ENCODE measurements around the gene CHD5.

Gene CHD5

GRCh38 chr1:6101826-6102531 is 78.1 kb downstream of the CHD5 start:
- in situ Hi-C loops (cut with MboI; ENCODE audit: low sequenced_read_pairs), result no loop called here

- in situ Hi-C loops (cut with MboI; ENCODE audit: low sequenced_read_pairs), result no loop called here
Measured at GRCh38 chr1:6100861-6101783, 79.0 kb downstream of the CHD5 start.

- in situ Hi-C loops (cut with MboI; ENCODE audit: low sequenced_read_pairs), result no loop called here
Measured at GRCh38 chr1:6099787-6100765, 80.0 kb downstream of the CHD5 start.

GRCh38 chr1:6099297-6099696 is 80.8 kb downstream of the CHD5 start:
- in situ Hi-C loops (cut with MboI; ENCODE audit: low sequenced_read_pairs), result no loop called here

DNA sequence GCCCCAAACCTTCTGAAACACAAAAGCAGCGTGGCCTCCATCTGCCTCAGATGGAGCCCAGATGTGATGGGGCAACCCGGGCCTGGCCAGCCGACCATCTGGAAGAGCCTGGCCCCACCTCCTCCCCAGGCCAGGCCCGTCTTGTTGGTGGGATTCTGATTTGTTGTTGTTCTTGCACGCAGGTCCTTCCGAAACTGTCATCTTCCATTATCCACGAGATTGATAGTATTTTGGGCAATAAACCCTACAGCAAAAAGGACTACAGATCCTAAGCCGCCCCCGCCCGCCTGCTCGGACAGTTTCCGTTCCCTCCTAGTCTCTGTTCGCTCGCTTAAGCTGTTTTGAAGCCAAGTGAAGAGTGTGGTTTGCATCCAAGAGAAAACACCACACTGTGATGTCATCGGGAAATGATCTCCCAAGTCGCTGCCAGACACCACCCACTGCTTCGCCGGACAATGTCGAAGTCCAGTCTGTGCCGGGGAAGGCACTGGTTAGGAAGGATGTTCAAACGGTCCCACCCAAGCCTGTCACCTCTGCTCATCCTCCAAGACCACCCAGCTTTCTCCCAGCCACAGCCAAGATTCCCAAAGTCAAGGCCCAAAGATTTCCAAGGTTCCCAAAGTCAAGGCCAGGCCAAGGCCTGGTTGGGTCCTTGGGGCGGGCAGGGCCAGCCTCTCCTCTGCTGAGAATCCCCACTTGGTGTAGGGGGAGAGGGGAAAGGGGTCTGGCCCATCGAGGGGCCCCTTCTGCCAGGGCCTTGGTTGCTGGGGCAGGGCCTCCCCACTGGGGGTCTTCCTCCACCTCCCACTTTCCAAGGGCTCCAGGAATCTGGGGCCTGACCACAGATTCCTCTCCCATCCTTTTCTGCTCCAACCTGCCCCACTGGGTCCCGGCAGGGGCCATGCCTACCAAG is 81.6 kb downstream of the CHD5 start:
- in situ Hi-C loops (cut with MboI; ENCODE audit: low sequenced_read_pairs), result no loop called here

DNA sequence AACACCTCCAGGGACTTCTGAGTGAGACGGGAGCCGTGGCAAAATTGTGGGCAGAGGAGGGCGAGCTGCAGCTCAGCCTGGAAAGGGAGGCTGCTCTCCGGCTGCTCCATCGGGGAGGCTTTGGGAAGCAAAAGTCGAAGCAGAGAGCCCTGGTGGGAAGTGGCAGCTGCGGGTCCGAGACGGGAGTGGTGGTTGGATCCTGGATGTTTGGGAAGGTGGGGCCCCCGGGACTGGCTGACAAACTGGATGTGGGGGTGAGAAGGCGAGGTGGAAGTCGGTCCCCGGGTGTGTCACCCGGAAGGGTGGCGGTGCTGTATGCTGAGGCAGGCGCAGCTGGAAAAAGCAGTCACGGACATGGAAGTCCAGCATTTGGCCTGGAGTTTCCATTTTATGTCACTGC is 82.3 kb downstream of the CHD5 start:
- in situ Hi-C loops (cut with MboI; ENCODE audit: low sequenced_read_pairs), result no loop called here

- in situ Hi-C loops (cut with MboI; ENCODE audit: low sequenced_read_pairs), result no loop called here
Measured at GRCh38 chr1:6097117-6097595, 83.0 kb downstream of the CHD5 start.

- in situ Hi-C loops (cut with MboI; ENCODE audit: low sequenced_read_pairs), result no loop called here
Measured at GRCh38 chr1:6096243-6097116, 83.6 kb downstream of the CHD5 start.

GRCh38 chr1:6095511-6096242 is 84.4 kb downstream of the CHD5 start:
- in situ Hi-C loops (cut with MboI; ENCODE audit: low sequenced_read_pairs), result no loop called here

GRCh38 chr1:6094801-6095505 is 85.2 kb downstream of the CHD5 start:
- in situ Hi-C loops (cut with MboI; ENCODE audit: low sequenced_read_pairs), result no loop called here

GRCh38 chr1:6094246-6094645 is 85.9 kb downstream of the CHD5 start:
- in situ Hi-C loops (cut with MboI; ENCODE audit: low sequenced_read_pairs), result no loop called here

DNA sequence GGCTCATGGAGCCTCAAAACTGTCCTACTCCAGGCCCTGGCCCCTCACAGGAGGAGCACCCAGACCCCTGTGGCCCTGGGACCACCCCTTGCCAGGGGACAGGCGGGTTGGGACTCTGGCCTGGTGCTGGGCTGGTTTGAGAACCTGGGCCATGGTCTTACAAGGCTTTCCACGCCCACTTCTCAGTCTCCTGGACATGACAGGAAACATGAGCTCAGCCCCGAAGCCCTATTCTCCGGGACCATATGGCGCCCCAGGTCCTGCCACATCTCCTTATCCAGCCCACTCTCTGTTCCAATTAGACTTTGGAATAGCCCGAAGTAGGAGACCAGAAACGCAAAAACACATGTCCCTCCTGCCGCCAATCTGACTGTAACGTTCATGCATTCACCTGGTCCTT is 86.5 kb downstream of the CHD5 start:
- in situ Hi-C loops (cut with MboI; ENCODE audit: low sequenced_read_pairs), result no loop called here

DNA sequence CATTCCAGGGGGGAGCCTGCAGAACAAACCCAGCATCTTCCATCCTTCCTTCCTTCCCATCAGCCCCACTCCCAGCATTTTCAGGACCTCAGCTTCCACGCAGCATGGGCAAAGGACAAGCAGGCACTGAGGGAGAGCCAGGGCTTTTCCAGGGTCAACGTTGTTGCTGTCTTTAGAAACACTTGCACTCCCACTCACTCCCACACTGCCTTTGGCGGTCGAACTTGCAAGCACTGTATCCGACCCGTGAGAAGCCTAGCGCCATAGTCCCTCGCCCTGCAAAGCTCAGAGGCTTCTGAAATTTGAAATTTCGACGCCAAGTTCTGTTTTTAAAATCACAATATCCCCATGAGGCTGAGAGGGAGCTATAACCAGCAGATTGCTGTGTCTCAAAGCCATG is 87.0 kb downstream of the CHD5 start:
- in situ Hi-C loops (cut with MboI; ENCODE audit: low sequenced_read_pairs), result no loop called here

DNA sequence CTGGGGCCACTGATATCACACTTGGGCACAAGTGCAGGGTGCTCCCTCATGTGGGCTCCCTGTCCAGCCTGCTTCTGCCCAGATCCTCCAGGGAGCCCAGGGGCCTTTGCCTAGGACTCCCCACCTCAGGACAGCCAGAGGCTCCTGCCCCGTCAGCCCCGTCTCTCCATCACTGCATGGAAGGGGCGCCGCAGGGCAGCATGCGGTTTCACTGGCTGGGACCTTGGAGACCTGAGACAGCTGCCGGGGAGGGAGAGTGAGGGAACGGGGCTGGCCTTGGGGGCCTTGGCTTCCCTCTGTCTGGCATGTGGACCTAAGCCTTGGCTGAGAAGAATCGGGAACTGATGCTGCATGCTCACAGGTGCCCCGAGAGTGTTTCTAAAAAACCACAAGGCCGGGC is 87.9 kb downstream of the CHD5 start:
- in situ Hi-C loops (cut with MboI; ENCODE audit: low sequenced_read_pairs), result no loop called here

- in situ Hi-C loops (cut with MboI; ENCODE audit: low sequenced_read_pairs), result no loop called here
Measured at GRCh38 chr1:6091823-6092109, 88.4 kb downstream of the CHD5 start.

DNA sequence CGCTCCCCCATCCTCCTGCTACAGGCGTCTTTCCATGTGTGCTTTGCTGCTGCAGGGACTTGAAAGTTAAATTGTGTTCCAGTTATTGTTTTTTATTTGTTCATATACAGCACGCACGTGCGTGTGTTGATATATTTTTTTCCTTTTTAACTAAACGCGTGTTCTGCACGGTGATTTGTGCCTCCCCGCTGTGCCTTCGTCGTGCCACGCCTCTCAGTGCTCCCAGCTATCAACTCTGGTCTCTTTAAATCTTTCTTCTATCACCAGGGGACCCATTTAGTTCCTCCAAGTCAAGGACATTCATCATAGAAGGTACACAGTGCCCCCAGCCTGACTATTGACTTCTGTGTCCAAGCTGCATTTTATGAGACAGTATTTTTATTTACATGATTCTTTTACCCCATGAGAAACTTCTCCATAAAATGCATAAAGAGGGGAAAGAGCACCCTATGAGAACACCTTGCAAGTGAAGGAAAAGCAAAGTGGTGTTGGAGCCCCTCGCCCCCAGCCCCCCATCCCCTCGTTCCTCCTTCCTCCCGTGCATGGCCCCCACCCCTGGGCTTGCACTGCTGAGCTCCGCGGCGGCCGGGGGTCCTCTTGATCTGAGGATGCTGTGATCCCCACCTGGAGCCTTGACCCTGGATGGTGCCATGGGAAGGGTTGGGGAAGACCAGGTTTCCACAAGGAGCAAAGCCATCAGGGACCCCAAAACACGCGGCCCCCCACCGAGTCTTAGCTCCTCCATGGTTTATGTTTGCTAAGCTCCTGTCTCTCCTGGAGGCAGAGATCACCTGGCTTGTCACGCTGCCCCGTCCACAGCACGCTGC is 88.9 kb downstream of the CHD5 start:
- in situ Hi-C loops (cut with MboI; ENCODE audit: low sequenced_read_pairs), result no loop called here

DNA sequence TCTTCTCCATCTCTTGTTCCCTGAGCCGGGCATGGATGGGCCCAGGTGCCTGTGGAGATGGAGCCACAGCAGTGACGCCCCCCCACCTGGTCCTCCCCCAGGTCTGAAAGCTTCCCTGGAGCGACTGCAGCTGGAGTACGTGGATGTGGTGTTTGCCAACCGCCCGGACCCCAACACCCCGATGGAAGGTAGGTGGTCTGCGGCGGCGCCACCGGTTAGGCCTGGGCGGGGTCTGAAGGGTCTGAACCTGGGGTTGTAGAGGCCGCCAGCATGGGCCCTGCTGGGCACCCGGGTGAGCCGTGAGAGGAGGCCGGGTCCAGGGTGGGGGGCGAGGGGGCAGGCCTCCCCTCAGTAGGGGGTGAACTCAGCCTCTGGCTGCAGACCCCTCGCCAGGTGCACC is 89.8 kb downstream of the CHD5 start:
- in situ Hi-C loops (cut with MboI; ENCODE audit: low sequenced_read_pairs), result no loop called here
